ENCODE data around the gene LRRC56.

The LRRC56 gene

GRCh38 chr11:540583-541432 is 3.5 kb downstream of the LRRC56 start:
- no peak overlapping the region for H3K4me3 ChIP-seq (ENCODE audit: low read depth, low read length)
- TF ChIP-seq CTCF (IDR thresholded peaks at IDR 0.05; ENCODE audit: low read depth, low read length): no peak

- H3K4me3 ChIP-seq (ENCODE audit: low read depth, low read length): no peak overlapping the region
- TF ChIP-seq CTCF (IDR thresholded peaks at IDR 0.05; ENCODE audit: low read depth, low read length): no peak
Observed at GRCh38 chr11:541433-541885, 4.1 kb downstream of the LRRC56 start.

- no peak overlapping the region for H3K4me3 ChIP-seq (ENCODE audit: low read depth, low read length)
- no peak for TF ChIP-seq CTCF (IDR thresholded peaks at IDR 0.05; ENCODE audit: low read depth, low read length)
Observed at GRCh38 chr11:544817-545166, 7.5 kb downstream of the LRRC56 start.

- TF ChIP-seq CTCF (IDR thresholded peaks at IDR 0.05; ENCODE audit: low read depth, low read length): no peak
- H3K4me3 ChIP-seq (ENCODE audit: low read depth, low read length): no peak overlapping the region
Observed at GRCh38 chr11:545171-545570, 7.8 kb downstream of the LRRC56 start.

GRCh38 chr11:548700-549603 is 11.6 kb downstream of the LRRC56 start:
- TF ChIP-seq CTCF (IDR thresholded peaks at IDR 0.05; ENCODE audit: low read depth, low read length): no peak
- H3K4me3 ChIP-seq (ENCODE audit: low read depth, low read length): no peak overlapping the region

GRCh38 chr11:550021-550745 is 12.9 kb downstream of the LRRC56 start:
- H3K4me3 ChIP-seq (ENCODE audit: low read depth, low read length): no peak overlapping the region
- no peak for TF ChIP-seq CTCF (IDR thresholded peaks at IDR 0.05; ENCODE audit: low read depth, low read length)

Data from WI38 (cell line).